Tibial artery (tissue), 4 donors: ENCODE results near the gene AGAP9.

ENCODE experiments used
- DNase-seq, 2 donors: peaks; one replicate each; pipeline ENCODE4 v3.0.0-alpha.2; 2019
- H3K27ac ChIP-seq, 2 donors: fragments of 200-600 bp; sonication (generic) in 1 of 2; 1 replicate in 1 of 2; 2 replicates in 1 of 2; pipeline ENCODE4 v1.5.1; 2018 to 2019; ENCODE audit warnings: mild to moderate bottlenecking in 1 of 2
- H3K27me3 ChIP-seq, 2 donors: fragments of 200-600 bp; sonication (generic) in 1 of 2; one replicate each; pipeline versions ENCODE4 v1.5.1 to v1.6.0; 2016 to 2019
- H3K36me3 ChIP-seq, 3 donors: fragments of 200-600 bp; sonication (generic) in 2 of 3; one replicate each; pipeline ENCODE4 v1.5.1; 2016 to 2019; ENCODE audit warnings: mild to moderate bottlenecking in 2 of 3
- H3K4me1 ChIP-seq, 4 donors: fragments of 200-600 bp; sonication (generic) in 2 of 4; 1 replicate in 3 of 4; 2 replicates in 1 of 4; pipeline ENCODE4 v1.5.1; 2016 to 2019
- H3K4me3 ChIP-seq, 2 donors: fragments of 200-600 bp; sonication (generic) in 1 of 2; 1 replicate in 1 of 2; 2 replicates in 1 of 2; pipeline ENCODE4 v1.5.1; 2018 to 2019; ENCODE audit warnings: mild to moderate bottlenecking in 2 of 2
- H3K9me3 ChIP-seq, 3 donors: fragments of 200-600 bp; sonication (generic) in 1 of 3; one replicate each; pipeline ENCODE4 v1.5.1; 2016 to 2019
- intact Hi-C: fragments of 100-400 bp; cut with DNase I; formaldehyde crosslinking; loops from one replicate; pipeline ENCODE4 v1.15.0; 2023; ENCODE audit warnings: low total_unique reads
- TF ChIP-seq, protein P1 (sequence below), 2 experiments: fragments of 200-600 bp in 1 of 2; fragments of 450-650 bp in 1 of 2; IDR thresholded peaks; one replicate each; pipeline ENCODE4 v1.5.1; 2017 to 2019; ENCODE audit warnings: antibody characterized with exemption in 2 of 2, mild to moderate bottlenecking in 1 of 2, moderate library complexity in 1 of 2

AGAP9 gene

DNA sequence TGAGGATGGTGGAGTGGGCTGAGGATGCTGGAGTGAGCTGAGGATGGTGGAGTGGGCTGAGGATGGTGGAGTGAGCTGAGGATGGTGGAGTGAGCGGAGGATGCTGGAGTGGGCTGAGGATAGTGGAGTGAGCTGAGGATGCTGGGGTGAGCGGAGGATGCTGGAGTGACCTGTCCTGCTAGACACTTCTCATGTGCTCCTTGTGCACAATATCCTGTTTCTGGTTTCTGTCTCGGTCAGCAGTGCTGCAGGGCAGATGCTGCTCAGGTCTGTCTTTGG, 68.7 kb downstream of the AGAP9 start:
- Histone ChIP-seq H3K4me1 (no peaks in the 10 kb centered on the region), H3K27ac (no peak overlapping the region), H3K9me3 (no peaks in the 10 kb centered on the region), H3K27me3 (no peaks in the 10 kb centered on the region), H3K36me3 (no peaks in the 10 kb centered on the region), H3K4me3 (no peak overlapping the region)
- intact Hi-C loops: no loop called here
- no peak for DNase-seq
- TF ChIP-seq, protein P1, sequence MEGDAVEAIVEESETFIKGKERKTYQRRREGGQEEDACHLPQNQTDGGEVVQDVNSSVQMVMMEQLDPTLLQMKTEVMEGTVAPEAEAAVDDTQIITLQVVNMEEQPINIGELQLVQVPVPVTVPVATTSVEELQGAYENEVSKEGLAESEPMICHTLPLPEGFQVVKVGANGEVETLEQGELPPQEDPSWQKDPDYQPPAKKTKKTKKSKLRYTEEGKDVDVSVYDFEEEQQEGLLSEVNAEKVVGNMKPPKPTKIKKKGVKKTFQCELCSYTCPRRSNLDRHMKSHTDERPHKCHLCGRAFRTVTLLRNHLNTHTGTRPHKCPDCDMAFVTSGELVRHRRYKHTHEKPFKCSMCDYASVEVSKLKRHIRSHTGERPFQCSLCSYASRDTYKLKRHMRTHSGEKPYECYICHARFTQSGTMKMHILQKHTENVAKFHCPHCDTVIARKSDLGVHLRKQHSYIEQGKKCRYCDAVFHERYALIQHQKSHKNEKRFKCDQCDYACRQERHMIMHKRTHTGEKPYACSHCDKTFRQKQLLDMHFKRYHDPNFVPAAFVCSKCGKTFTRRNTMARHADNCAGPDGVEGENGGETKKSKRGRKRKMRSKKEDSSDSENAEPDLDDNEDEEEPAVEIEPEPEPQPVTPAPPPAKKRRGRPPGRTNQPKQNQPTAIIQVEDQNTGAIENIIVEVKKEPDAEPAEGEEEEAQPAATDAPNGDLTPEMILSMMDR (IDR thresholded peaks at IDR 0.05): no peak

DNA sequence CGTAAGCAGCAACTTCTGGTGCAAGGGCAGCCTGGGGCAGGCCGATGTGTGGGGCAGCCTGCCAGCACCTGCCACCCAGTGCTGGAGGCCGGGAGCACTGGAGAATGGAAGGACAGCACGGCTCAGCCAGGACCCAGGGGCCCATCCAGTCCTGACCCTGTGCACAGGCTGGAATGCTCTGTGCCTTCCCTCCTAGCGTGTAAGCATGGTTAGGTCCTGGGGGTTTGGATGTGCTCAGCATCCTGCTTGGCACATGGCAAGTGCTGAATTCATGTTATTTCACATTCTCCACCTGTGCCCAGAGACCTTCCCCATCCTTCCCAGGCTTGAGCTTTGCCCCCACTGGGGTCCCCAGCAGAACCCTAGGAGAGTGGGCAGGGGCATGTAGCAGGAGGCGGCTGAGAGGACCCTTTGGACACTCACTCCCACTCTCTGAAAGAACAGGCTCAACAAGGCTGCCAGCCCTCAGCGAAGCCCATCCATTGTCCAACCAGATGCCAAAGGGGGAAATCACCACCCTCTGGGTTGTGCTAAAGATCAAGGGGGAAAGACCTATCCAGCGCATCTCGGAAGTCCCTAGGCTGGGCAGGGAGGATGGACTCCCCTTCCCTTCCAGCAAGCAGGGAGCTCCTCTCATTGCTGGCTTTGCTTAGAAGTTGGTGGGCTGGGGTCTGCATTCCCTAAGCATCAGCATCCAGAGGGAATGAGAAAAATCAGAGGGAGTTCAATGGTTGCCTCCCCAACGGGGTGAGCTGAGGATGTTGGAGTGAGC, 69.2 kb downstream of the AGAP9 start:
- Histone ChIP-seq H3K36me3 (no peaks in the 10 kb centered on the region), H3K4me1 (no peaks in the 10 kb centered on the region), H3K4me3 (no peak overlapping the region), H3K27ac (no peak overlapping the region), H3K27me3 (no peaks in the 10 kb centered on the region), H3K9me3 (no peaks in the 10 kb centered on the region)
- intact Hi-C loops: no loop called here
- TF ChIP-seq, protein P1 (IDR thresholded peaks at IDR 0.05): no peak
- DNase-seq: no peak

DNA sequence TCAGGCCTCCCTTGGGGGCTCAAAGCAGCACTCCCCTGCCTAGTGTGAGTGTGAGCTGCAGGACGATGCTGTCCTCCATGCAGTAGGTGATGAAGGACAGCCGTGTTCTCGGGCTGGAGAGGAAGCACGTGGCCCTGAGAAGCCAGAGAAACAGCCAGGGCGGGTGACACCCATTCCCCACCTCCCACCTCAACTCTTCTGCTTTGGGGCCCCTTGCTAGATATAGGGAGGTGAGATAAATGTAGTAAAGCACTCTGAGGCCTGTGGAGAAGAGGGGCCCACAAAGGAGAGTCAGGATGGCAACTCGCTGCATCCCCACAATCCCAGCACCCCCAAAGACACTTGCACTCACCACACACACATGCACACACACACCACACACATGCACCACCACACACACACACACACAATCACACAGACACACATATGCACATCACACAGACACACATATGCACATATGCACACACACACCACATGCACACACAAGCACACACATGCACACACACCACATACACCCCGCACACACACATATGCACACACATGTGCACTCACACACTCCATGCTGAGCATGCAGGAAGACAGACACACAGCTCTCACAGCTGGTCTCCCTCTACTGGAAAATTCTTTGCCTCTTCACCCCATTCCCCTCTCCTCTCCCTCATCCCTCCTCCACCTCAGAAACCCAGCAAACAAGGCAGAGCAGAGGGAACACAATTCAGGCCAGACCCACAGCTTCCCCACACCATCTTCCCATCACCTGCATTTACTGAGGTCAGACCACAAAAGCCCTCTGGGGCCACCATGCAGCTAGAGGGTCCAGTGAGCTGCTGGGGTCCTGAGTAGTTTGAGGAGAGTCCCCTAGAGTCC, 70.1 kb downstream of the AGAP9 start:
- Histone ChIP-seq H3K27me3 (no peaks in the 10 kb centered on the region), H3K4me3 (no peak overlapping the region), H3K9me3 (no peaks in the 10 kb centered on the region), H3K36me3 (no peaks in the 10 kb centered on the region), H3K27ac (no peak overlapping the region), H3K4me1 (no peaks in the 10 kb centered on the region)
- intact Hi-C loops: no loop called here
- TF ChIP-seq, protein P1 (IDR thresholded peaks at IDR 0.05): no peak
- no peak for DNase-seq

DNA sequence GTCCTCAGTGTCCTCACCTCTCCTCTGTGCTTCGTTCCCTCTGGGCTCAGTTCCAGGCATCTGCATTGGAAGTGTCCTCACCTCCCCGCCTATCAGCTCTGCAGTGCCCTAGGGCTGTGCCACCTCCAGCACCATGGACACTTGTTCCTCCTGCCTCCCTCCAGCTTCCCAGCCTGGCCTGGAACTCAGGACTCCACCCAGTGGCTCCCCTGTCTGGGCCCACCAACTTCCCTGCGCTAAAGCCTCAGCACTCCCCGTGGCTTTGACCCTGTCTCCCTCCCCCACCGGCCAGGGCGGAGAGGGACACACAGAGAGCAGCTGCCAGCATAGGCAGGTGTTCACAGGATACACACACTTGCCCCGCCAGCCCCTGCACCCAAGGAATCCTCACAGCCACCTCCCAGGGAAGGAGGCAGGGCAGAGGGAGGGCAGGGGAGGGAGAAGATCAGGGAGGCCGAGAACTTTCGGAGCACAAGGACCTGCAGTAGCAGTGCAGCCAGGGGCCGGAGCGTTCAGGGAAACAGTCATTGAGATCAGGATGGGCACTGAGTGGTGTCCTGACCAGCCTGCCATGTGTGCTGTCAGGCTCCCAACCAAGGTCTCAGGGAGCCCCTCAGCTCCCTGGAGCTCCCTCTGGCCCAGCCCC, 70.8 kb downstream of the AGAP9 start:
- no peak for DNase-seq
- no peaks in the 10 kb centered on the region for H3K4me1 ChIP-seq
- intact Hi-C loops: no loop called here

DNA sequence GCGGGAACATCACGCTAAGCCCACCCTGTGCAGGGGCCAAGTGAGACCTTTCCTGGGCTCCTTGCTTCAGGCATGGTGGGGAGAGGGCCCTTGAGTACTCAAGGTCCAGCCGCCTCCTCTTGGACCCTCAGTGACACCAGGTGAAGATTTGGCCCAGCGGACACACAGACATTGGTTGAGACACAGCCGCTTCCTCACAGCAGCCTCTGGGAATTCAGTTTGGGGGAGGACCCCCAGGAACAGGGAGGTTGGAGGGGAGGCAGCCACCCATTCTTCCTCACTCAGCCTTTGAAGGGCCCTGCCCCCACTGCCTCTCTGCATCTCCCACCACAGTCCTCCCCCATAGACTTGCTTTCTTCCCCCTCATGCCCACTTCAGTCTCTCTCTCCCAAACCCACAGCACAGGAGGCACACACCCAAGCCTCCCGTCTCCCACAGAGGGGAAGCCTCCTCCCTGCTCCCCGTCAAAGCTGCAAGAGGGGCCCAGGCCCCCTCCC, 71.4 kb downstream of the AGAP9 start:
- no peak for DNase-seq
- H3K27me3 ChIP-seq: no peaks in the 10 kb centered on the region
- H3K36me3 ChIP-seq: no peaks in the 10 kb centered on the region
- TF ChIP-seq, protein P1 (IDR thresholded peaks at IDR 0.05): no peak
- H3K4me3 ChIP-seq: no peak overlapping the region
- H3K4me1 ChIP-seq: no peaks in the 10 kb centered on the region
- intact Hi-C loops: no loop called here
- H3K27ac ChIP-seq: no peak overlapping the region
- no peaks in the 10 kb centered on the region for H3K9me3 ChIP-seq

More for the DNA sequence above, 70.8 kb downstream of the AGAP9 start:
- no peaks in the 10 kb centered on the region for H3K36me3 ChIP-seq
- H3K4me3 ChIP-seq: no peak overlapping the region
- no peak overlapping the region for H3K27ac ChIP-seq
- no peaks in the 10 kb centered on the region for H3K27me3 ChIP-seq
- TF ChIP-seq, protein P1 (IDR thresholded peaks at IDR 0.05): no peak
- no peaks in the 10 kb centered on the region for H3K9me3 ChIP-seq
